ENCODE results near the gene LDHD. TPM values are rescaled to one million over a fixed set of nuclear protein-coding genes. Genes with fewer than 3 reads are reported as not detected.
A peak's percentile ranks its signal among the peaks of the same experiment; 100 is the strongest.
"Not testable (repeated sequence)": the region's sequence is repeated elsewhere in the genome, so short reads cannot be mapped to it uniquely, and the experiment has no call there.

LDHD gene
- total RNA-seq, 1 experiment from 2014 or later, result 2.2 TPM

DNA sequence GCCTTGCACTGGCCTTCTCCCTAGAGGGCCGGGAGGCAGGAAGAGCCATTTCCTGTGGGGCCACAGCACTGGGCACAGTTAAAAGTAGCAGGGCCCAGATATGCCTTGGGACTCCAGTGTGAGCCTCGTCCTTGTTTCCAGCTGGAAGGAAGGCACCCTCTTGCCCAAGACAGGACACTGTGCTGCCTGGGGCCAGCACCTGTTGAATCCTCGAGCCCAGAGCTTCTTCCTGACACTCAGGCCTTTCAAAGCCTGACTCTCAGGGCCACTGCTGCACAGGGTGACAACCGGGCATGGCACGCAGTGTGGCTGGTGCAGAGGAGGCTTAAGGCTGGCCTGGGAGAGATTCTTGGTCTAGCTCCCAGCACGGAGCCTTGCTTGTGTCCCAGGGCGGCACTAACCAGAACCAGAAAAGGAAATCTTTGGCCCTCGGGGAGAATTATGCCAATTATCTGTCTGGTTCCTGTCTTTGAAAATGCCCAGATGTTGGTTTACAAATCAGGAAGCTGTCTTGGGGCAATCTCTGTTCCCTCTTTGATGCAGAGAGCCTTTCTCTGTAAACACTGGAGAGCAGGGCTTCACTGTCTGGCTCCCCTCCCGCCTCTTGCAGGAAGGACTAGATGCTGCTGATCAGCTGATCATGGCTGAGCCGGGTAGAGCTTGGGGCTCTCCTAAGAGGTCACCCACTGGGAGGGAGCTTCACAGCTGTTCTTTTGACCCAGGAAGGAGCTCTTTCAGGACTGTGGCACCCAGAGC is 11.1 kb downstream of the LDHD start:
- in situ Hi-C loops (cut with HindIII; ENCODE audit: low pct_unique_long_range_greater_than_20kb, low sequenced_read_pairs), result no loop called here
- DNase-seq (ENCODE audit: low read depth, low spot score), result no peak

DNA sequence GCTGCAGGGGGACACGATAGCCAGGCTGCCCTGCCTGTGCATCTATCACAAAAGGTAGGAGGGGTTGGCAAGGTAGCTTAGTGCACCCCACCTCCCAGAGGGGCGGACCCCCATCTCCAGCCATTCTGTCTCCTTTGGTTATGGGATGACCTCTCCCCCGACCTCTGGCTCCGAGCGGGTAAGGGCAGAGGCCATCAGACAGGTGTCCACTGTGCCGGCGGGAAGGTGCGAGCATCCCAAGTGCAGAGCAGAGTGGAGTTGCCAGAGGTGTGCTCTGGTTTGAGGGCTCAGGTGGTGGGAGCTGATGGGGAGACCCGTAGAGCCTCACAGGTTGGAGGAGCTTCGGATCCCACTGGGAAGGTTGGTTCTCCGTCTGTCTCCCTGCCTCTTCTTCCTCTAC is 11.7 kb downstream of the LDHD start:
- in situ Hi-C loops (cut with HindIII; ENCODE audit: low pct_unique_long_range_greater_than_20kb, low sequenced_read_pairs), result no loop called here
- DNase-seq (ENCODE audit: low read depth, low spot score), result no peak

DNA sequence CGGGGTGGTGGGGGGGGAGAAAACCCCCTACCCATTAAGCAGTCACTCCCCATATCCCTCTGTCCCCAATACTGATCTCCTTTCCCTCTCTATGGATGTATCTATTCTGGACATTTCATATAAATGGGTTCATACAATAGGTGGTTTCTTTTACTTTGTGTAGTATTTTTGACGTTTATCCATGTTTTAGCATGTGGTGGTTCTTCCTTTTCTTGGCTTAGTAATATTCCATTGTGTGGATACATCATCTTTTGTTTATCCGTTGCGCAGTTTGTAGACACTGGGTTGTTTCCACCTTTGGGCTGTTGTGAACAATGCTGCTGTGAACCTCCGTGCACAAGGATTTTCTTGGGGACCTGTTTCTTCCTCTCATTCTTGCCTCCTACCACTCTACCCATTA is 12.6 kb downstream of the LDHD start:
- in situ Hi-C loops (cut with HindIII; ENCODE audit: low pct_unique_long_range_greater_than_20kb, low sequenced_read_pairs), result no loop called here
- no peak for DNase-seq (ENCODE audit: low read depth, low spot score)

DNA sequence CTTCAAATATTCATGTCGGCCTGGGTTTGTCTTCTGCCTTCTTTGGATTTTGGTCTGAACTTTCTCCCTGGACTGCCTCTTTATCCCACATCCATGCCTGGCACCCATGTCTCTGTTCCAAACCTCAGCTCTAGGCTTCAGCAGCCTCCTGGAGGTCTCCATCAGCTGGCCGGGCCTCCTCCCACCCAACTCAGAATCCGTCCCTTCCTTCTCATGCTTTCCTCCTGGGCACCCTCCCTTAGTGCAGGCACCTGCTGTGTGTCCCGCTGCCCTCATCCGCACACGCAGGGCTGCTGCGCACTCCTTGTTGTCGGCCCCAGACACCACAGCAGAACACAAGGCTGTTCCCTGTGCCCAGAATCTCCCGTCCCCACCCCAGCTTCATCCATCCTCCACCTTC is 14.0 kb downstream of the LDHD start:
- in situ Hi-C loops (cut with HindIII; ENCODE audit: low pct_unique_long_range_greater_than_20kb, low sequenced_read_pairs), result no loop called here
- no peak for DNase-seq (ENCODE audit: low read depth, low spot score)

DNA sequence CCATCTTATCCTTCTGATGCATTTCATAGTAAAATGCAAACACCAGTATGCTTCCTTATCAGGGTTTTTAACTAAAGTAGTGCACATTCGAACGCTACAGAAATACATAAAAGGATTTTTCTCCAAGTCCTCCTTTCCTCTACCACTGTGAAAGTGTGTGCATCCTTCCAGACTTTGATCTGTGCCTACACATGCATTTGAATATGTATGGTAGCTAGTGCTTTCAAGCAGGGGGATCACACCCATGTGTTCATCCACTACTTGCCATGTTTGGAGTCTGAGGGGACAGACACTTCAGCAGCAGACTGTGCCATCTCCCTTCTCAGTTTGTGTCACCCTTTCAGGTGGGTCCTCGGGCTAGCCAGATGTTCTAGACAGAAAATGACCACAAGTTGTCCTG is 14.9 kb downstream of the LDHD start:
- no peak for DNase-seq (ENCODE audit: low read depth, low spot score)
- in situ Hi-C loops (cut with HindIII; ENCODE audit: low pct_unique_long_range_greater_than_20kb, low sequenced_read_pairs), result no loop called here

DNA sequence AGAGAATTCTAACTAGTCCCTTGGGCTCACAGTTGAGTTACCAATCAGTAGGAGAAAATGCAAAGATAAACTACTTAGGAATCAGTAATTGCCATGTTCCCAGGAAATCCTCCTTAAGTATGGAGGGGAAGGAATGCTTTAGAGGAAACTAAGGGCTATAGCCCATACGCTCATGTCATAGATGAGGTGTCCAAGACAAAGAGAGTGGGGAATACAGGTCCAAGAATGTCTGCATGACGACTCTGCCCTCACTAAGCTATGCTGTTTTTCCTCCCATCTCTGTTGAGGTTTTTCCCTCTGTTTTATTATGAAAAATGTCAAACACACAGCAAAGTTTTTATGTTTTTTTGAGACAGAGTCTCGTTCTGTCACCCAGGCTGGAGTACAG is 16.0 kb downstream of the LDHD start:
- in situ Hi-C loops (cut with HindIII; ENCODE audit: low pct_unique_long_range_greater_than_20kb, low sequenced_read_pairs), result no loop called here
- DNase-seq (ENCODE audit: low read depth, low spot score), result no peak

DNA sequence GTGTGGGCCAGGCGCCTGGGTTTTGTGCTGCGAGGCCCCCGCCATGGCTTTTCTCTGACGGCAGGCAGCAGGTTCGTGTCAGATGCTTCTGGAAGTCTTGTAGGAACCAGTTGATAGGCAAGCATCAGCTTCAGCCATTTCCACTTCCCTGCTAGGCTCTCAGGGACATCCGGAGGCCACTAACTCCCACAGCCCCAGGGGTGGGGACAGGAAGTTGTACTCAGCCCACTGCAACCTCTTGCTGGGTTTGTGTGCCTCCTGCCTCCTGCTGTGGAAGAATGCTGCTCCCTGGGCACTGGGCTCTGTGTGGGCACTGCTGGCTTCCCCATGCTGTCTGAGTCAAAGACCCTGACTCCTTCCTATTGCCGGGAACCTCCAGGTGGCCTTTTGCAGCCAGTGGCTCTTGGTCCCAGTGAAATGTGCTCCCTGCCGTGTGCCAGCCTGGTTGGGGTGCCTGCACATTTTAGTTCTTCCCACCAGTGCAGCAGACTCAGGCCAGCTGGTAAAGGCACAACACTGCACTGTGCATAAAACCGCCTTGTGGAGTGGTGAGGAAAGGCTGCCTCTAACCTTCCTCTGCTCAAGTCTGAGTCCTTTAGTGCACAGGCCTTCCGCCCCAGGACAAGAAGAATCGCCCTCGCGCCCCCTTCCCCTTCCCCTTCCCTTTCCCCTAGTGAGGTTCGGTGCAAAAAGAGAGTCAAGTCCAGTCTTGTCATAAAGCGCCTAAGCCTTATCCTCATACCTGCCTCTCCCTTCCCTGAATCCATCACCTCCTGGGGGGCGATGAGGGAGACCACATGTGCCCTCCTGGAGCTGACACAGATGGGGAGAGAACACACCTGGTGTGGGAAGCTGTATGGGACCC is 16.6 kb downstream of the LDHD start:
- in situ Hi-C loops (cut with HindIII; ENCODE audit: low pct_unique_long_range_greater_than_20kb, low sequenced_read_pairs), result no loop called here
- DNase-seq (ENCODE audit: low read depth, low spot score), result no peak

DNA sequence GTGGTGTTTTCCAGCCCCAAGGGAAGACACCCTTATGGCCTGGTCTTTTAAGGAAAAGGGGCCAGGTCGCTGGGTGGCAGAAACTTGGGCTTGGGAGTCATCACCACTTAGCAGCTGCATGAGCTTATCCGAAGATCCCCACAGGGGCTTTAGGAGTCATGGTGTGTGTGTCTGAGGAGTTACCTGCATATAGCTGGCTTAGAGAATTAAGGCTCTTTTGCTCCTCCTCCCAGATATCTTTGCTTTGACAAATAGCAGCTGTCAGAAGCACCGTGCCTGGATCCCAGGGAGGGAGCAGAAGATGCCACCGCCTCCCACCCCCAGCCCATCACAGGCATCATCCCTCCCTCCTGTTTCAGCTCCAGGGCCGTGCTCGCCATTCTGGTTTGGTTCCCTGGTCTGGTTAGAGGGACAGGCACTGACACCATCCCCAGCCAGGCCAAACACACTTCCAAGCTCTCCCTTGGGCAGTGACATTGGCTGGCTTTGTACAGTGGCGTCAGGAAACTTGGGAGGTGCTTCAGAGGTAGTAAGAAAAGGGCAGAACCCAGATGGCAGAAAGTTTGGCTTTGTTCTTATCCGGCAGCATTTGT is 17.4 kb downstream of the LDHD start:
- in situ Hi-C loops (cut with HindIII; ENCODE audit: low pct_unique_long_range_greater_than_20kb, low sequenced_read_pairs), result no loop called here
- no peak for DNase-seq (ENCODE audit: low read depth, low spot score)

DNA sequence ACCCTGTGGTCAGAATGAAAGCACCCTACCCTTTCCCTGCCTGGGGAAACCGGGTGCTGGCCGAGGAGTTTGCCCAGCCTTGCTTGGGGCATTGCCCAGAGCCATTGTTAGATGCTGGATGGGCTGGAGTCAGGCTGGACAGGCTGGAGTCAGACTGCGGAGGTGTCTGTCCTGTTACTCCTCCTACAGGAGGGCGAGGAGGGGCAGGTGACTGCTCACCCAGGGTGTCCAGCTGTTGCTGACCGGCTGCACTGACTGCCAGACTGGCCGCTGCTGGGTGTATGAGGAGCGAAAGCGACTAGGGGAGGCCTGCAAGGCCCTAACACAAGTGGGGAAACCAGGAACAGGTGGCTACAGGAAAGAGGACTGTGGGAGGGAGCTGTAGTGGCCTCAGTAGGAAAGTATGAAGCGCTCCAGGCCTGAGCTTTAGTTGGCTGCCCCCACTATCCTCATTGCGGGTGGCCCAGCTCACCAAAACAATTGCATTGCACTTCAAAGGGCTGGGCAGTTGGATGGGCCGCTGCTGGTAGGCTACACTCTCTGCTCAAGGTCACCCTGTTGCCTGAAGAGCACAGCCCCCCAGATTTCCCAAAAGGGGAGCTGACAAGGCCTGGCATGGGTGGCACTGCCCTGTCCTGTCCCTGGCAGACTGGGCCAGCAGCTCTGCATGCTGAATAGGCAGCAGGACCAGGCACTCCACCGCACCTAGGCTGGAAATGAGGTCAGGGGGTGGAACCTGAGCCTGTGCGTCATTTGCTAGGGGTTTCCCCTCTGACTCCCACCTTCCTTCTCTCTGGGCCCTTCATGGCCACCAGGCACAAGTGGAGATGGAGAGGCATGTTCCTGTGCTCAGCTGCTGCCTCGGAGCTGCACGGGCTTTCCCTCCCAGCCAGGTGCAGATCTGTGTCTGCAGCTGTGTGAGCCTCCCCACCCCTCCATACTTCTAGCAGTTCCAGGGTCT is 18.4 kb downstream of the LDHD start:
- DNase-seq (ENCODE audit: low read depth, low spot score), result no peak
- in situ Hi-C loops (cut with HindIII; ENCODE audit: low pct_unique_long_range_greater_than_20kb, low sequenced_read_pairs), result no loop called here

DNA sequence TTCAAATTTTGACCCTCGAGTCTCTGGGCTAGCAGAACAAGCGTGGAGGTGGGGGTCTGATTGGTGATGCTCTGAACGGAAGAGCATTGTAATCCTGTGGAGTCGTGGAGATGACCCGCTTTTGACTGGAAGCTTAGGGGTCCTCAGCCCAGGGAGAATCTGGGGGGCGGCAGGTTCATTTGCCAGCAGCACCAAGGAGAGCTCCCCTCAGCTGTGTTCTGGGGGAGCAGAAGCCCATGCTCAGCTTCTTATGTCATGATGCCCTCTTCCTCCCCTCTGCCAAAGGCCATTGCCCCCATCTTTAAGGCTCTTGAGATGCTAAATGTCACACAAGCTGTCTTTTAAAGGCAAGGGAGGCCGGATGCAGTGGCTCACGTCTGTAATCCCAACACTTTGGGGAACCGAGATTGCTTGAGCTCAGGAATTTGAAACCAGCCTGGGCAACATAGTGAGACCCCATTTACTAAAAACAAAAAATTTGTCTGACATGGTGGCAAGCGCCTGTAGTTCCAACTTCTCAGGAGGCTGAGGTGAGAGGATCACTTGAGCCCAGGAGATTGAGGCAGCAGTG is 19.3 kb downstream of the LDHD start:
- in situ Hi-C loops (cut with HindIII; ENCODE audit: low pct_unique_long_range_greater_than_20kb, low sequenced_read_pairs), result no loop called here
- DNase-seq (ENCODE audit: low read depth, low spot score), result no peak

DNA sequence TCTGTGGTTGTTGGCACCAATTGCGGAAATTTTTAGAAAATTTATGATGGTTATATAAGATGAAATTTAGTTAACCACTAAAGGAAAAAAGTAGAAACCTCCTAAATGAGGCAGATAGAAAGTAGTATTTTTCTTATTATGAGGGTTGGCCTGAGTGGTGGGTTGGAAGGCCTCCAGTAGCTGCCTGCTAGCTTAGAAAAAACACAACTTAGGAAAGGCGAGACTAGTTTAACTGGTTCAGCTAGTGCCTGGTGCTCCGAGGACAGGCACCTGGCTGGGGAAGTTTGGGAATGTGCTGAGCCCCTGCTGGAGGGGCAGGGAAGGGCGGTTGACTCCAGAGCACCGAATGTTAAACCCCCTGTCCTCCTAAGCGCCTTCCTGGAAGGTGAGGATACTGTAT is 19.9 kb downstream of the LDHD start:
- peak; percentile 20 for DNase-seq (ENCODE audit: low read depth, low spot score)
- in situ Hi-C loops (cut with HindIII; ENCODE audit: low pct_unique_long_range_greater_than_20kb, low sequenced_read_pairs), result no loop called here

DNA sequence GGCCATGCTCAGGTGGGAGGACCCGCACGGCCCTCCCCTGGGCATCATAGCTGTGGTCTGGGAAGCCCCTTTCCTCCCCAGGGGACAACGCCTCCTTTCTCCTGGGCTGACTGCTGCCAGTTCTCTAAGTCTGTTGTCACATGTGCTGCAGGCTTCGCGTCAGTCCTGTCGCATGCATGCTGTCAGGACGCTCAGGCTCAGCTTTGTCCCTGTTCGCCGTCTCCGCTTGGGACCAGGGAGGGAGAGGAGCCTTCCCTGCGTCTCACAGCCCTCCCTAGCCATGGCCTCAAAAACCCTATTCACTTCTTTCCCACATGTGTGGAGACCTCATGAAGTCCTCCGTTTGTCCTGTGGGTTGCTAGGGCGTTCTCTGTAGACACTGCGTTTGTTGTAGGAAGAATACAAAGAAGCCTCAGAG is 21.4 kb downstream of the LDHD start:
- in situ Hi-C loops (cut with HindIII; ENCODE audit: low pct_unique_long_range_greater_than_20kb, low sequenced_read_pairs), result no loop called here

DNA sequence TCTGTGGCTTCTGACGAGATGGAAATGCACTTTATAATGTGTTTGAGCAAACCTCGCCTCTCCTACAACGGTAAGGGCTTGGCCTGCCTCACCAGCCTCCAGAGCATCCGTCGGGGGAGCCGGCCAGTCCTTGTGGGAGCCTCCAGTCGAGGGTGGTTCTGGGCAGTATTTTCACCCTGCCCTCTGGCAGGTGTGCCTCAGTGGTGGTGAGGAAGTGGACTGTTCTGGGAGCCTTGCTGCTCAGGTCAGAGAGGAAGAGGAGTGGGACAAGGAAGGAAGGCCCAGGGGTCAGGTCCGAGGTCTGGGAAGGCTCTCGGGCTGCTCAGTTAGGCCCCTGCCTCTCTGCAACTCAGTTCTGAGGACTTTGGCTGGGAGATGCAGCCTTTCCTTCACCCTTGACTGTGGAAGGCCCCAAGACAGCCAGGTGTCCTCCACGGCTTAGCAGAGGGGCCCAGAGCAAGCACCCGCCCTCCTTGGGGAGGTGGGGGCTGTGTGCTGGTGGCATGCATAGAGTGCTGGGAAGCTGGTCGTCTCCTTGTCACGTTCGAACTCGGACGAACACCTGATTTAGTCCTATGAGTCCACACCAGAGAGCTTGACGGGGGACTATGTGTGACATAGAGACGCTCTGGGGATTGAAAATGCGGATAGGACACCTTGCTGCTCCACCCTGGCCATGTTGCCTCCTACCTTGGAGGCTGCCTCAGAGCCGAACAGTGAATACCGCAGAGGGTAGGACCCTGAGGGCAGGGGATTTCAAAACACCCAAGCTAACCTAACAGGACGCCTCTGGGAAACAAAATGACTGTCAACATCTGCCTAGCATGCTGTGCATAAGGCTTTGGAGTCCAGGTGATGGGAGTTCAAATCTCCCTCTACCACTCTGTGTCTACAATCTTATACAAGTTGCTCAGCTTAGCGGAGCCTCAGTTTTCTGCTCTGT is 22.7 kb downstream of the LDHD start:
- no peak for DNase-seq (ENCODE audit: low read depth, low spot score)
- in situ Hi-C loops (cut with HindIII; ENCODE audit: low pct_unique_long_range_greater_than_20kb, low sequenced_read_pairs), result no loop called here

More for the DNA sequence above, 21.4 kb downstream of the LDHD start:
- DNase-seq (ENCODE audit: low read depth, low spot score), result peak; percentile 89

DNA sequence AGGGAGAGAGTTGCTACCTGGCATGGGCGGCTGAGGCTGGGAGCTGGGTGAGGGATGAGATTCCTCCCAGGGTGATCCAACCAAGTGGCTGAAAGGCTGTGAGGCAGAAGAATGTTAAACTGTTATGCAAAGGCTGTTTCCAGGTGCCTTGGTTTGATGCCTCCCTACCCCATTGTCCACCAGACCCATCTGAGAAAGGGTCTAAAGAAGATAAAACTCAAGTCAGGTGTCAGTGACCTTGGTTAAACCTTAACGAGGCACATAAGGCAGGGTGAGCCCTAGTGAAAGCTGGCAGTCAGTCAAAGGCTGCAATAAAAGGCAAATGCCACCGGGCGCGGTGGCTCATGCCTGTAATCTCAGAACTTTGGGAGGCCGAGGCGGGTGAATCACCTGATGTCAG is 23.8 kb downstream of the LDHD start:
- DNase-seq (ENCODE audit: low read depth, low spot score), result no peak
- in situ Hi-C loops (cut with HindIII; ENCODE audit: low pct_unique_long_range_greater_than_20kb, low sequenced_read_pairs), result no loop called here

DNA sequence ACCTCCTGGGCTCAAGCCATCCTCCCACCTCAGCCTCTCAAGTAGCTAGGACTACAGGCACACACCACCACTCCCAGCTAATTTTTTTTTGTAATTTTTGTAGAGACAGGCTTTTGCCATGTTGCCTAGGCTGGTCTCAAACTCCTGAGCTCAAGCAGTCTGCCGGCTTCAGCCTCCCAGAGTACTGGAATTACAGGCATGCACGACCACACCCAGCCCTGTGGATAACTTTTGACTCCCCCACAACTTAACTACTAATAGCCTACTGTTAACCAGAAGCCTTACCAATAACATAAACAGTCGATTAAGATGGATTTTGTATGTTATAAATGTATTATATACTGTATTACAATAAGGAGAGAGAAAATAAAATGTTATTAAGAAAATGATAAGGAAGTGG is 25.0 kb downstream of the LDHD start:
- in situ Hi-C loops (cut with HindIII; ENCODE audit: low pct_unique_long_range_greater_than_20kb, low sequenced_read_pairs); DNase-seq (ENCODE audit: low read depth, low spot score): not testable (repeated sequence)

DNA sequence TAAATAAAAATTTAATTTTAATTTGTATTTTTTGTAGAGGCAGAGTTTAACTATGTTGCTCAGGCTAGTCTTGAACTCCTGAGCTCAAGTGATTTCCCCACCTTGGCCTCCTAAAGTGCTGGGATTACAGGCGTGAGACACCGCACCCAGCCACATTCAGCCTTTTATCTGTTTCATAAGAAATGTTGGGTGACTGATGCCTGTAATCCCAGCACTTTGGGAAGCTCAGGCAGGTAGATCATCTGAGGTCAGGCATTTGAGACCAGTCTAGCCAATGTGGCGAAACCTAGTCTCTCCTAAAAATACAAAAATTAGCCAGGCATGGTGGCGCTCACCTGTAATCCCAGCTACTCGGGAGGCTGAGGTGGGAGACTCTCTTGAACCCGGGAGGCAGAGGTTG is 25.7 kb downstream of the LDHD start:
- DNase-seq (ENCODE audit: low read depth, low spot score); in situ Hi-C loops (cut with HindIII; ENCODE audit: low pct_unique_long_range_greater_than_20kb, low sequenced_read_pairs): not testable (repeated sequence)
